Measurements from ENCODE around the gene ZNF76.

GRCh38 chr6:35258336-35258735 lies 1.2 kb upstream of the ZNF76 start:
- TF ChIP-seq POLR2AphosphoS5 (IDR thresholded peaks at IDR 0.05; ENCODE audit: control insufficient read depth, insufficient read depth, low read depth, low read length): no peak
- no peak for TF ChIP-seq ATF7 (IDR thresholded peaks at IDR 0.05)
- no peak for TF ChIP-seq NR1H2 (CRISPR knock-in tag; IDR thresholded peaks at IDR 0.05)
- TF ChIP-seq CTCF (IDR thresholded peaks at IDR 0.05 in 2 of 3, conservative IDR thresholded peaks at IDR 0.05 in 1 of 3; ENCODE audit: insufficient read depth in 2 of 3, low read depth in 1 of 3, low read length in 3 of 3): no peak
- TF ChIP-seq NR2F6 (CRISPR knock-in tag; IDR thresholded peaks at IDR 0.05): no peak

Data from K562 (cell line).